B cell (primary cell): ENCODE results near the gene DOCK4. TPM values are rescaled to one million over a fixed set of nuclear protein-coding genes. Genes with fewer than 3 reads are reported as not detected.

Experiments
- ATAC-seq: fragments of 200-7000 bp; cut with Tn5 transposase; one replicate; pipeline ENCODE4 v1.10.0; 2021; ENCODE audit warnings: low read depth, mild to moderate bottlenecking, moderate number of reproducible peaks, moderate library complexity
- CTCF ChIA-PET: fragments of 350-600 bp; sonication (Branson Sonifier 250); formaldehyde crosslinking; loops from one replicate; lab custom pipeline; 2021; ENCODE audit warnings: antibody characterized with exemption, inconsistent platforms; lab: Charles Lee
- POLR2A ChIA-PET: fragments of 350-600 bp; sonication (Branson Sonifier 250); formaldehyde crosslinking; loops from one replicate; lab custom pipeline; 2021; ENCODE audit warnings: antibody characterized with exemption; lab: Charles Lee
- DNase-seq: peaks from one replicate; pipeline ENCODE4 v3.0.0; 2013
- H2AFZ ChIP-seq: 2 replicates; pipeline ENCODE4 v1.6.1; 2012; ENCODE audit warnings: mild to moderate bottlenecking, low read depth, low read length; ENCODE audit not compliant: insufficient read depth, poor library complexity, severe bottlenecking
- H3K27ac ChIP-seq, 2 donors: 1 replicate in 1 of 2; 2 replicates in 1 of 2; pipeline ENCODE4 v1.5.1; 2012 to 2013; ENCODE audit warnings: low read length in 2 of 2, mild to moderate bottlenecking in 2 of 2, moderate library complexity in 1 of 2
- H3K27me3 ChIP-seq, 4 experiments: fragments of 200-600 bp in 1 of 4; sonication (generic) in 1 of 4; replicated peaks in 1 of 4; 1 replicate in 2 of 4; 2 replicates in 2 of 4; pipeline versions ENCODE4 v1.6.1 to v1.7.0; 2013 to 2016; ENCODE audit warnings: low read length in 3 of 4, mild to moderate bottlenecking in 2 of 4, mixed read lengths in 1 of 4, moderate library complexity in 1 of 4; ENCODE audit not compliant: insufficient read depth in 4 of 4, control insufficient read depth in 3 of 4; ENCODE audit errors: control extremely low read depth in 1 of 4
- H3K36me3 ChIP-seq, 2 experiments: replicated peaks in 1 of 2; 1 replicate in 1 of 2; 2 replicates in 1 of 2; pipeline versions ENCODE4 v1.6.1 to v1.7.1; 2013; ENCODE audit warnings: low read length in 1 of 2; ENCODE audit not compliant: insufficient read depth in 2 of 2, control insufficient read depth in 1 of 2; ENCODE audit errors: control extremely low read depth in 1 of 2, extremely low read depth in 1 of 2
- H3K4me1 ChIP-seq, 2 donors: fragments of 200-600 bp in 1 of 2; sonication (generic) in 1 of 2; 1 replicate in 1 of 2; 2 replicates in 1 of 2; pipeline versions ENCODE4 v1.5.1 to v1.6.1; 2013 to 2017; ENCODE audit warnings: low read length in 2 of 2; ENCODE audit not compliant: control insufficient read depth in 2 of 2, insufficient read depth in 2 of 2
- H3K4me2 ChIP-seq: replicated peaks from 2 replicates; pipeline ENCODE3; 2012; ENCODE audit warnings: mild to moderate bottlenecking, low read depth, low read length; ENCODE audit not compliant: poor library complexity, severe bottlenecking
- H3K4me3 ChIP-seq, 5 experiments: fragments of 200-600 bp in 1 of 5; sonication (generic) in 1 of 5; 1 replicate in 3 of 5; 2 replicates in 2 of 5; pipeline versions ENCODE4 v1.5.1 to v1.7.0; 2011 to 2016; ENCODE audit warnings: low read length in 4 of 5, mild to moderate bottlenecking in 4 of 5, low read depth in 2 of 5, control low read depth in 1 of 5, moderate library complexity in 1 of 5; ENCODE audit not compliant: insufficient read depth in 1 of 5; ENCODE audit errors: control extremely low read depth in 1 of 5, extremely low read depth in 1 of 5
- H3K79me2 ChIP-seq: fragments of 200-600 bp; sonication (generic); one replicate; pipeline ENCODE4 v1.6.0; 2016; ENCODE audit warnings: low read length; ENCODE audit not compliant: control insufficient read depth, insufficient read depth
- H3K9ac ChIP-seq: fragments of 200-600 bp; sonication (generic); 2 replicates; pipeline ENCODE4 v1.6.1; 2017; ENCODE audit warnings: mild to moderate bottlenecking, low read length, moderate library complexity
- H3K9me3 ChIP-seq, 3 donors: one replicate each; pipeline versions ENCODE4 v1.6.1 to v1.7.1; 2013; ENCODE audit warnings: low read length in 2 of 3; ENCODE audit not compliant: control insufficient read depth in 2 of 3, insufficient read depth in 1 of 3; ENCODE audit errors: control extremely low read depth in 1 of 3
- H4K20me1 ChIP-seq: 2 replicates; pipeline ENCODE4 v1.6.0; 2012; ENCODE audit warnings: mild to moderate bottlenecking, low read length; ENCODE audit not compliant: insufficient read depth, control insufficient read depth, poor library complexity, severe bottlenecking
- H3K27ac Mint-ChIP-seq: one replicate; pipeline ENCODE4 v1.8.0; 2021; ENCODE audit warnings: mixed read lengths
- H3K27me3 Mint-ChIP-seq: one replicate; pipeline ENCODE4 v1.8.0; 2021; ENCODE audit warnings: mixed read lengths
- H3K4me1 Mint-ChIP-seq: one replicate; pipeline ENCODE4 v1.8.0; 2021; ENCODE audit warnings: mixed read lengths
- H3K4me3 Mint-ChIP-seq: one replicate; pipeline ENCODE4 v1.8.0; 2021; ENCODE audit warnings: mixed read lengths
- H3K9me3 Mint-ChIP-seq: one replicate; pipeline ENCODE4 v1.8.0; 2022; ENCODE audit warnings: mixed read lengths; ENCODE audit not compliant: insufficient read depth
- EZH2 ChIP-seq: IDR thresholded peaks from 2 replicates; pipeline ENCODE4 v1.6.1; 2012; ENCODE audit warnings: borderline replicate concordance, low read depth, mild to moderate bottlenecking, moderate library complexity, low read length; ENCODE audit not compliant: insufficient read depth, poor library complexity, severe bottlenecking
- WGBS: methylation state at CpG from one replicate; pipeline ENCODE4 v1.1.5; 2013; ENCODE audit warnings: missing lambda C conversion rate; ENCODE audit not compliant: insufficient coverage; 5-methylcytosine and 5-hydroxymethylcytosine counted together
- intact Hi-C: fragments of 100-400 bp; cut with micrococcal nuclease; formaldehyde crosslinking; loops from one replicate; pipeline ENCODE4 v1.10.0; 2022
- polyA plus RNA-seq: library from polyadenylated mRNA; depleted of rRNA; stranded (reverse); fragments of >200 nt; gene quantifications from 2 replicates; pipeline ENCODE4 v1.2.3, GENCODE V29; 2012
- total RNA-seq, 2 donors: library from RNA; stranded (reverse); fragments of 120-200 nt in 1 of 2; gene quantifications; 1 replicate in 1 of 2; 2 replicates in 1 of 2; pipeline versions ENCODE4 v1.2.3 to v1.2.4, GENCODE V29; 2013 to 2022
- TF ChIP-seq, protein P1 (sequence below): fragments of 200-600 bp; IDR thresholded peaks from one replicate; pipeline ENCODE4 v1.8.0; 2022; ENCODE audit warnings: antibody characterized with exemption, mild to moderate bottlenecking

The DOCK4 gene
- total and polyA plus RNA-seq, 2 donors (not counting 1 experiment from before 2014, with no cell fraction given): 0.03 to 4.1 TPM

DNA sequence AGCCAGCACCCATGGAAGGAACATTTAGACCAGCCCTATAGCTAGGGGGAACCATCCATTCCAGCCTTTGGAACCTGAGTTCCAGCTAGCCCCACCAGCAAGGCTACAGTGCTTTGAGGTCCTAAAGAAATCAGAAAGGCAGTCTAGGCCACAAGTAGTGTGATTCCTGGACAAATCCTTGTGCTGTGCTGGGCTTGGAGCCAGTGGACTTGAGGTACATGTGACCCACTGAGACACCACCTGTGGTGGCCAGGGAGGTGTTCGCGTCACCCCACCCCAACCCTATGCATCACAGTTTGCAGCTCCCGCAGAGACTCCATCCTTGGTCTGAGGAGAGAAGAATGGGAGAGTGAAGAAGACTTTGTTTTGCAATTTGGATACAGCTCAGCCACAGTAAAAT, 32.1 kb upstream of the DOCK4 start:
- H3K27ac Mint-ChIP-seq: no peak overlapping the region

DNA sequence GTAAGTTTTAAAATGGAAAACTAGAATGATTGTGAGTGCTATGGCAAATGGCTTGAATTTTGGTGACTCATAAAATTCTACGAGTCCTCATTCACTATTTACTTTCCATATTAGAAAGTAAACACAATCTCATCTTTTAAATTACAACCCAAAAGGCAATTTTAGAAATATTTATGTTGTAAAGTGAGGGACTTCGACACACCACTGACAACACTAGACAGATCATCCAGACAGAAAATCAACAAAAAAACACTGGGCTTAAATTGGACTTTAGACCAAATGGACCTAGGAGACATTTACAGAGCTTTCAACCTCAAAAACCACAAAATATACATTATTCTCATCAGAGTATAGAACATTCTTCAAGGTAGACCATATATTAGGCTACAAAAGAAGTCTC, 30.4 kb upstream of the DOCK4 start:
- Histone ChIP-seq H3K4me3 (no peak overlapping the region), H3K4me2 (no peak overlapping the region), H3K4me1 (no peaks in the 10 kb centered on the region), H3K79me2 (peaks cover 44% of the 10 kb centered on the region), H3K9me3 (peaks cover 1 to 6% (median 4%) of the 10 kb centered on the region in 3 donors), H3K27me3 (no peaks in the 10 kb centered on the region), H4K20me1 (no peaks in the 10 kb centered on the region), H2AFZ (no peak overlapping the region), H3K9ac (no peak overlapping the region), H3K36me3 (no peaks in the 10 kb centered on the region), H3K27ac (no peak overlapping the region)
- POLR2A ChIA-PET: no interaction called here
- intact Hi-C loops: no loop called here
- Mint-ChIP-seq H3K4me1 (peaks cover 3% of the 10 kb centered on the region), H3K4me3 (no peak overlapping the region), H3K27ac (no peak overlapping the region), H3K27me3 (no peaks in the 10 kb centered on the region), H3K9me3 (peaks cover 11% of the 10 kb centered on the region)
- CTCF ChIA-PET: interaction anchor here (0.6 kb wide), 1 partner anchor 660 kb away, joined by 3 read pairs; no protein-coding TSS in a partner anchor
- TF ChIP-seq EZH2: no peak
- TF ChIP-seq, protein P1, sequence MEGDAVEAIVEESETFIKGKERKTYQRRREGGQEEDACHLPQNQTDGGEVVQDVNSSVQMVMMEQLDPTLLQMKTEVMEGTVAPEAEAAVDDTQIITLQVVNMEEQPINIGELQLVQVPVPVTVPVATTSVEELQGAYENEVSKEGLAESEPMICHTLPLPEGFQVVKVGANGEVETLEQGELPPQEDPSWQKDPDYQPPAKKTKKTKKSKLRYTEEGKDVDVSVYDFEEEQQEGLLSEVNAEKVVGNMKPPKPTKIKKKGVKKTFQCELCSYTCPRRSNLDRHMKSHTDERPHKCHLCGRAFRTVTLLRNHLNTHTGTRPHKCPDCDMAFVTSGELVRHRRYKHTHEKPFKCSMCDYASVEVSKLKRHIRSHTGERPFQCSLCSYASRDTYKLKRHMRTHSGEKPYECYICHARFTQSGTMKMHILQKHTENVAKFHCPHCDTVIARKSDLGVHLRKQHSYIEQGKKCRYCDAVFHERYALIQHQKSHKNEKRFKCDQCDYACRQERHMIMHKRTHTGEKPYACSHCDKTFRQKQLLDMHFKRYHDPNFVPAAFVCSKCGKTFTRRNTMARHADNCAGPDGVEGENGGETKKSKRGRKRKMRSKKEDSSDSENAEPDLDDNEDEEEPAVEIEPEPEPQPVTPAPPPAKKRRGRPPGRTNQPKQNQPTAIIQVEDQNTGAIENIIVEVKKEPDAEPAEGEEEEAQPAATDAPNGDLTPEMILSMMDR: no peak
- WGBS: no CpG with 5 or more reads among the region's 2 CpGs
- no peak for DNase-seq
- no peak for ATAC-seq

More for the DNA sequence above, 32.1 kb upstream of the DOCK4 start:
- H3K4me1 Mint-ChIP-seq: no peaks in the 10 kb centered on the region
- Histone ChIP-seq H2AFZ (no peak overlapping the region), H3K9ac (no peak overlapping the region), H3K27me3 (no peaks in the 10 kb centered on the region), H3K79me2 (peaks cover 33% of the 10 kb centered on the region), H3K4me3 (no peak overlapping the region), H3K27ac (no peak overlapping the region), H3K4me1 (no peaks in the 10 kb centered on the region), H4K20me1 (no peaks in the 10 kb centered on the region), H3K4me2 (no peak overlapping the region), H3K36me3 (no peaks in the 10 kb centered on the region), H3K9me3 (peaks cover 1 to 6% (median 4%) of the 10 kb centered on the region in 3 donors)
- ATAC-seq: no peak
- no CpG with 5 or more reads among the region's 3 CpGs for WGBS
- DNase-seq: no peak
- intact Hi-C loops: no loop called here
- no peaks in the 10 kb centered on the region for H3K27me3 Mint-ChIP-seq
- ChIA-PET CTCF (no interaction called here), POLR2A (no interaction called here)
- H3K9me3 Mint-ChIP-seq: peaks cover 17% of the 10 kb centered on the region
- no peak overlapping the region for H3K4me3 Mint-ChIP-seq
- TF ChIP-seq, protein P1: no peak
- no peak for TF ChIP-seq EZH2
